GM12801 (cell line): Measurements from ENCODE around the gene DLX3.
A peak's percentile ranks its signal among the peaks of the same experiment; 100 is the strongest.

Experiments
- CTCF ChIP-seq: IDR thresholded peaks from one replicate; pipeline ENCODE4 v1.5.1; 2011; ENCODE audit warnings: control low read depth; ENCODE audit not compliant: insufficient read length; ENCODE audit errors: extremely low read depth

DLX3 gene

DNA sequence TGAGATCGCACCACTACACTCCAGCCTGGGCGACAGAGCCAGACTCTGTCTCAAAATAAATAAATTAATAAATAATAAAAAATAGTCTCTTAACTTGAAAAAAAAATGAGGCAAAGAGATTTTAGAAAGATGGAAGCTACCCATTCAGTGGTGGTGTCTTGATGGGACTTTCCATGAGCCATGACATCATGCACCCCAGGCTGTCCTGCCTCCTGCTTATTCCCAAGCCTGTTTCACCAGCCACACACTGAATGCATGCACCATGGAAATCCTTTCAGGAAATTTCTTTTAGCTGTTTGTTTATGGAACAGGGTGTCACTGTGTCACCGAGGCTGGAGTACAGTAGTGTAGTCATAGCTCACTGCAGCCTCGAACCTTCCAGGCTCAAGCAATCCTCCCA lies 8.9 kb upstream of the DLX3 start:
- TF ChIP-seq CTCF = no peak

DNA sequence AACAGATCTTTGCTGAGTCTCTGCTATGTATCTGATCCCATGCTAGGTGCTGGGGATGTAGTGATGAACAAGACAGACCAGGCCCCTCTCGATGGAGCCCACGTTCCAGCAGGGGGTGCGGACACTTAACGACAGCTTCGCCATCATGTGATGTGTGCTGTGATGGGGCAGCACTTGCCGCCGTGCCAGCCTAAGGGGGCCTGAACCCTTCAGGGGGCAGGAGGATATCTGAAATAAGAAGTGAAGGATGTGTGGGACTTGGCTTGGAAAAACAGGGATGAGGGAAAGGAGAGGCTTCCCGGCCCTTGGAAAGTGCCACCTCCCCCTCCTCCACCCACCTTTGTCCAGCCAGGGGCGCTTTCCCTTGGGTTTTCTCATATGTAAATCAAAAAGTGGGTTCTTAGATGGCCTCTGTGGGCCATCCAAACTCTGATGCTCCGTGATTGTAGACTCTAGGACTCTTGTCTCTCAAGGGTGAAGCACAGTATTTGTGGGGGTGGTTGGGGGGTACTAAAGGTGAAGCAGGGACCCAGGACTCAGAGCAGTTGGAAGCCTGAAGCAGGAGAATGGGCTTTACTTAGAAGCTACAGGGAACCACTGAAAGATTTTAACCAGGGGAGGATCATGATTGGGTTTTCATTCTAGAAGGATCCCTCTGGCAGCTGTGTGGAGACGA lies 4.0 kb upstream of the DLX3 start:
- no peak for TF ChIP-seq CTCF

- peak; percentile 10 for TF ChIP-seq CTCF
Observed at GRCh38 chr17:49997773-49998703, 3.0 kb upstream of the DLX3 start.

GRCh38 chr17:49997301-49997650 lies 2.3 kb upstream of the DLX3 start:
- no peak for TF ChIP-seq CTCF

DNA sequence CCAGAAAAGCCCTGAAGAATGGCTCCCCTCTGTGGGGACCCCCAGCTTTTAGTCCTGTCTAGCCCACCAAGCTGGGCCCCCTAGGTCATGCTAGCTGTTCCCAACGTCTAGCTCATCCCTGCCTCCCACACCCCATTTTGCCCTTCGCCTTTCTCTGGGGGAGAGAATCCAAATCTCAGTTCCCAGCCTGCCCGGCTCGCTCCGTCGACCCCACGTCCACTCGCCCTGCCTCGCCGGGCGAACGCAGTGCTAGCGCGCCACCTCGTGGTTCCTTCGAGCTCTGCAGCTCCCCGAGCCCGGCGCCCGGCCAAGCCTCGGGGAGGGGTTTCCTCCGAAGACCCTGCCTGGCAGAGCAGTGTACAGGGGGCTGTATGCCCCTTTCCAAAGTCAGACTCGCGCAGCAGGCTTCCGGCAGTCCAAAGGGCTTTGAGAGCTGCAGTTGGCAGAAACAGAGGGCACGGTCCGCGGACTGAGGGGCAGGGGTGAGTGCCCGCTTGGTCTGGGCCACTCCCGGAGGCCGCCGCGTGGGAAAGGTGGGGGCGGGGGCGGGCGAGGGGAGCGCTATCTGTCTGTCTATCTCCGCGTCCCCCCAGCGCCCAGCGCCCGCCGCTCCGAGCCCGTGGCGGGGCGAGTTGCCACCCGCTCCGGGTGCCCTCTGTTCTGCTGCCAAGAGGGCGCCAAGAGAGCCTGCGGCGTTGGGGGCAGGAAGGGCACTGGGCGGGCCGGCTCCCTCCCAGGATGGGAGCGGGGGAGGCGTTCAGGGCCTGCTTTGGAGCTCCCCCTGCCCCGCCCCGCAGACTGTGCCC lies 1.7 kb upstream of the DLX3 start:
- TF ChIP-seq CTCF = no peak

DNA sequence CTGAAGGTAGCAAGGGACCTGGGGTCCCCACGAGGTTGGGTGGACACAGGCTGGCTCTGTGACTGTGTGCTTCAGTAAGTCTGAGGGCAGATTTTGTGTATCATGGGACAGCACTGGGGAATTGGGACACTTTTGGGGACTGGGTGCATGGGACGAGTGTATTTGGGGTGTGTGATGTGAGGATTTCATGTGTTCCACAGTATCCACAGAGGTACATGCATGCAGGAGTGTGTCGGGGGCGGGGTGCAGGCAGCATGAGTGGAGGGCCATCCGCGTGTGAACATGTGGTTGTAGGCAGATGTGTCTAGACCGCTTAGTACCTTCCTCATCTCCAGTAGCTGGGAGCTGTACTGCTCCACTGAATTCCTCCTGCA lies 1.1 kb upstream of the DLX3 start:
- no peak for TF ChIP-seq CTCF
